GM12878 (cell line): Measurements from ENCODE around the gene PTPRN2.

Experiments
- ETV6 ChIP-seq, 2 experiments: fragments of 450-650 bp in 1 of 2; IDR thresholded peaks in 1 of 2; conservative IDR thresholded peaks in 1 of 2; 2 replicates each; pipeline ENCODE4 v1.6.1; 2014; ENCODE audit warnings: antibody characterized with exemption in 1 of 2, borderline replicate concordance in 1 of 2, low read depth in 1 of 2, mild to moderate bottlenecking in 1 of 2, moderate library complexity in 1 of 2
- JUNB ChIP-seq: IDR thresholded peaks from 2 replicates; pipeline ENCODE4 v1.6.1; 2016; ENCODE audit warnings: antibody characterized with exemption, mild to moderate bottlenecking
- NR2C2 ChIP-seq: IDR thresholded peaks from 2 replicates; pipeline ENCODE4 v1.6.1; 2011; ENCODE audit warnings: borderline replicate concordance, low read depth; ENCODE audit not compliant: control insufficient read depth, insufficient read length
- SMC3 ChIP-seq: IDR thresholded peaks from 2 replicates; pipeline ENCODE4 v1.6.1; 2011; ENCODE audit warnings: low read length, improper control_type of control experiment, borderline replicate concordance

DNA sequence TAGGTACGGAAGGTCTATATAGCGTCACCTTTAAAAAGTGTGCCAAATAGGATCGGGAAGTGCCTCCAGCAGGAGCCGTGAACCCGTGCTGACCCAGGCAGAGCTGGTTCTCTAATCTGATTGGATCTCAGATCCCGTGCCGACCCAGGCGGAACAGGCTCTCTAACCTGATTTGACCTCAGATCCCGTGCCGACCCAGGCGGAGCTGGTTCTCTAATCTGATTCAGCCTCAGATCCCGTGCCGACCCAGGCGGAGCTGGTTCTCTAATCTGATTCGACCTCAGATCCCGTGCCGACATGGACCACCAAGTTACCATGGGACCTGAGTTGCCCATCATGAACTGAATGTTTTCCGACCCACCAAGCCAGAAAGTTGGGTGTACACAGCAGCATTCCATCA, 463.9 kb downstream of the PTPRN2 start:
- no peak for TF ChIP-seq NR2C2
- TF ChIP-seq JUNB = no peak
- TF ChIP-seq ETV6 (conservative IDR thresholded peaks at IDR 0.05 in 1 of 2, IDR thresholded peaks at IDR 0.05 in 1 of 2; ENCODE audit: borderline replicate concordance in 1 of 2, low read depth in 1 of 2) = no peak
- no peak for TF ChIP-seq SMC3
